ENCODE data around the gene MTCP1. TPM values are rescaled to one million over a fixed set of nuclear protein-coding genes. Genes with fewer than 3 reads are reported as not detected.

Gene MTCP1
- total RNA-seq, 1 experiment from 2014 or later = 11.3 TPM

- Histone ChIP-seq H3K4me1 (no peaks in the 10 kb centered on the region), H3K36me3 (ENCODE audit: control insufficient read depth, insufficient read depth, low read length) (no peaks in the 10 kb centered on the region), H3K4me3 (ENCODE audit: low read depth, low read length) (no peak overlapping the region), H3K9me3 (no peaks in the 10 kb centered on the region), H3K27me3 (replicated peaks; ENCODE audit: control insufficient read depth, insufficient read depth, low read length) (no peaks in the 10 kb centered on the region)
- H3K27ac Mint-ChIP-seq (ENCODE audit: unreplicated experiment) = no peak overlapping the region
- H3K4me3 Mint-ChIP-seq (ENCODE audit: unreplicated experiment) = no peak overlapping the region
- POLR2A ChIA-PET = no interaction called here
- H3K9me3 Mint-ChIP-seq (ENCODE audit: unreplicated experiment) = no peaks in the 10 kb centered on the region
- H3K4me1 Mint-ChIP-seq (ENCODE audit: low read depth, unreplicated experiment) = no peaks in the 10 kb centered on the region
- no peaks in the 10 kb centered on the region for H3K36me3 Mint-ChIP-seq (ENCODE audit: insufficient read depth, unreplicated experiment)
- intact Hi-C loops (cut with micrococcal nuclease; ENCODE audit: unreplicated experiment) = no loop called here
- DNase-seq = no peak
- CTCF ChIA-PET = no interaction called here
- H3K27me3 Mint-ChIP-seq (ENCODE audit: insufficient read depth, unreplicated experiment) = no peaks in the 10 kb centered on the region
- no TSS peak for BruUV-seq (replicated peaks)
- TF ChIP-seq, protein P1, sequence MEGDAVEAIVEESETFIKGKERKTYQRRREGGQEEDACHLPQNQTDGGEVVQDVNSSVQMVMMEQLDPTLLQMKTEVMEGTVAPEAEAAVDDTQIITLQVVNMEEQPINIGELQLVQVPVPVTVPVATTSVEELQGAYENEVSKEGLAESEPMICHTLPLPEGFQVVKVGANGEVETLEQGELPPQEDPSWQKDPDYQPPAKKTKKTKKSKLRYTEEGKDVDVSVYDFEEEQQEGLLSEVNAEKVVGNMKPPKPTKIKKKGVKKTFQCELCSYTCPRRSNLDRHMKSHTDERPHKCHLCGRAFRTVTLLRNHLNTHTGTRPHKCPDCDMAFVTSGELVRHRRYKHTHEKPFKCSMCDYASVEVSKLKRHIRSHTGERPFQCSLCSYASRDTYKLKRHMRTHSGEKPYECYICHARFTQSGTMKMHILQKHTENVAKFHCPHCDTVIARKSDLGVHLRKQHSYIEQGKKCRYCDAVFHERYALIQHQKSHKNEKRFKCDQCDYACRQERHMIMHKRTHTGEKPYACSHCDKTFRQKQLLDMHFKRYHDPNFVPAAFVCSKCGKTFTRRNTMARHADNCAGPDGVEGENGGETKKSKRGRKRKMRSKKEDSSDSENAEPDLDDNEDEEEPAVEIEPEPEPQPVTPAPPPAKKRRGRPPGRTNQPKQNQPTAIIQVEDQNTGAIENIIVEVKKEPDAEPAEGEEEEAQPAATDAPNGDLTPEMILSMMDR (IDR thresholded peaks at IDR 0.05; ENCODE audit: insufficient read depth in 1 of 2, low read depth in 1 of 2, low read length in 1 of 2, severe bottlenecking in 1 of 2, unreplicated experiment in 1 of 2) = no peak
Observed at GRCh38 chrX:155055494-155055893, 15.4 kb downstream of the MTCP1 start.

GRCh38 chrX:155054255-155054654 is 16.7 kb downstream of the MTCP1 start:
- no peaks in the 10 kb centered on the region for H3K4me1 ChIP-seq
- Mint-ChIP-seq H3K27ac (ENCODE audit: unreplicated experiment) (no peak overlapping the region), H3K27me3 (ENCODE audit: insufficient read depth, unreplicated experiment) (no peaks in the 10 kb centered on the region), H3K4me1 (ENCODE audit: low read depth, unreplicated experiment) (no peaks in the 10 kb centered on the region), H3K9me3 (ENCODE audit: unreplicated experiment) (no peaks in the 10 kb centered on the region), H3K4me3 (ENCODE audit: unreplicated experiment) (no peak overlapping the region), H3K36me3 (ENCODE audit: insufficient read depth, unreplicated experiment) (no peaks in the 10 kb centered on the region)
- no peak for DNase-seq
- no peaks in the 10 kb centered on the region for H3K27me3 ChIP-seq (replicated peaks; ENCODE audit: control insufficient read depth, insufficient read depth, low read length)
- TF ChIP-seq, protein P1 (IDR thresholded peaks at IDR 0.05; ENCODE audit: insufficient read depth in 1 of 2, low read depth in 1 of 2, low read length in 1 of 2, severe bottlenecking in 1 of 2, unreplicated experiment in 1 of 2) = no peak
- H3K9me3 ChIP-seq = no peaks in the 10 kb centered on the region
- intact Hi-C loops (cut with micrococcal nuclease; ENCODE audit: unreplicated experiment) = no loop called here
- H3K4me3 ChIP-seq (ENCODE audit: low read depth, low read length) = no peak overlapping the region
- no TSS peak for BruUV-seq (replicated peaks)
- CTCF ChIA-PET = no interaction called here
- H3K36me3 ChIP-seq (ENCODE audit: control insufficient read depth, insufficient read depth, low read length) = no peaks in the 10 kb centered on the region
- POLR2A ChIA-PET = no interaction called here

DNA sequence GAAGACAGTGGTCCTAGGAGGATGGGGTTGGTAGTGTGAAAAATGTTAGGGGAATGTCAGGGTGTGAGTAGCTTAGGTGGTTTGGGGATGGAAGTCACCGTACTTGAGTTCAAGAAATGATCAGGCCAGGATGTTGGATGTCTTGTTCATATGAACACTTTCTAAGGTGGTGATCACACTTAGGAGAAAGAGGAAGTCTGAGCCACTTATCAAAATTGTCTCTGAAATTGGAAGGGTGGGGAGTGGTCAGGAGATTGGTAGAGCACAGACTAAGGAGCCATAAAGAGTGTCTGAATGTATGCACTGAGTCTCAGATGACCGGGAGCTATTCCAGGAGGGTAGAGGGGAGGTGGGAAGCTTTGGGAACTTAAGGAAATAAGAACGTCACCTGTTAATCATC is 17.3 kb downstream of the MTCP1 start:
- no peaks in the 10 kb centered on the region for H3K9me3 ChIP-seq
- H3K4me1 ChIP-seq = no peaks in the 10 kb centered on the region
- no peaks in the 10 kb centered on the region for H3K36me3 ChIP-seq (ENCODE audit: control insufficient read depth, insufficient read depth, low read length)
- DNase-seq = no peak
- H3K4me3 ChIP-seq (ENCODE audit: low read depth, low read length) = no peak overlapping the region
- POLR2A ChIA-PET = no interaction called here
- H3K27ac Mint-ChIP-seq (ENCODE audit: unreplicated experiment) = no peak overlapping the region
- TF ChIP-seq, protein P1 (IDR thresholded peaks at IDR 0.05; ENCODE audit: insufficient read depth in 1 of 2, low read depth in 1 of 2, low read length in 1 of 2, severe bottlenecking in 1 of 2, unreplicated experiment in 1 of 2) = no peak
- H3K27me3 ChIP-seq (replicated peaks; ENCODE audit: control insufficient read depth, insufficient read depth, low read length) = no peaks in the 10 kb centered on the region
- BruUV-seq (replicated peaks) = no TSS peak
- intact Hi-C loops (cut with micrococcal nuclease; ENCODE audit: unreplicated experiment) = no loop called here
- no peaks in the 10 kb centered on the region for H3K9me3 Mint-ChIP-seq (ENCODE audit: unreplicated experiment)
- no peaks in the 10 kb centered on the region for H3K4me1 Mint-ChIP-seq (ENCODE audit: low read depth, unreplicated experiment)
- H3K27me3 Mint-ChIP-seq (ENCODE audit: insufficient read depth, unreplicated experiment) = no peaks in the 10 kb centered on the region
- H3K36me3 Mint-ChIP-seq (ENCODE audit: insufficient read depth, unreplicated experiment) = no peaks in the 10 kb centered on the region
- CTCF ChIA-PET = no interaction called here
- H3K4me3 Mint-ChIP-seq (ENCODE audit: unreplicated experiment) = no peak overlapping the region
